GM21381 (cell line): ENCODE measurements around the gene LARP6.
"Not testable (repeated sequence)": the region's sequence is repeated elsewhere in the genome, so short reads cannot be mapped to it uniquely, and the experiment has no call there.

ENCODE experiments used
- ATAC-seq: cut with Tn5 transposase; IDR thresholded peaks from one replicate; pipeline ENCODE4 v1.9.1; 2021; ENCODE audit warnings: mild to moderate bottlenecking, moderate library complexity; ENCODE audit not compliant: unreplicated experiment

Gene LARP6

GRCh38 chr15:70853973-70854665 lies at the start of gene LARP6:
Gene LARP6, minus strand, starts transcription at chr15:70854157. Its CDS starts 69 bp downstream, at chr15:70854088.
- ATAC-seq, result no peak

- no peak for ATAC-seq
These were observed 48.1 kb upstream of the LARP6 start for GRCh38 chr15:70902107-70902506.

GRCh38 chr15:70892912-70893560 lies 39.1 kb upstream of the LARP6 start:
- peak; percentile 11 for ATAC-seq

GRCh38 chr15:70892002-70892911 lies 38.3 kb upstream of the LARP6 start, which contains the start of the genes LRRC49 and THAP10:
Gene LRRC49, plus strand, starts transcription at chr15:70892826. Its CDS starts 69 bp downstream, at chr15:70892895.
Gene THAP10, minus strand, starts transcription at chr15:70892433. Its CDS starts 161 bp downstream, at chr15:70892272.
- ATAC-seq, result peak; percentile 79

- ATAC-seq, result no peak
These were observed 28.4 kb upstream of the LARP6 start for GRCh38 chr15:70882361-70882760.

GRCh38 chr15:70880781-70881180 lies 26.8 kb upstream of the LARP6 start:
- ATAC-seq, result no peak

GRCh38 chr15:70879401-70879800 lies 25.4 kb upstream of the LARP6 start:
- ATAC-seq, result no peak

GRCh38 chr15:70876683-70877082 lies 22.7 kb upstream of the LARP6 start:
- no peak for ATAC-seq

GRCh38 chr15:70876011-70876410 lies 22.1 kb upstream of the LARP6 start:
- no peak for ATAC-seq

- no peak for ATAC-seq
These were observed 21.2 kb upstream of the LARP6 start for GRCh38 chr15:70875001-70875782.

GRCh38 chr15:70873232-70874054 lies 19.5 kb upstream of the LARP6 start:
- ATAC-seq, result no peak

GRCh38 chr15:70871490-70871889 lies 17.5 kb upstream of the LARP6 start:
- ATAC-seq, result not testable (repeated sequence)

- no peak for ATAC-seq
These were observed 16.1 kb upstream of the LARP6 start for GRCh38 chr15:70870051-70870450.

- no peak for ATAC-seq
These were observed 15.4 kb upstream of the LARP6 start for GRCh38 chr15:70869346-70869745.

- no peak for ATAC-seq
These were observed 14.0 kb upstream of the LARP6 start for GRCh38 chr15:70867911-70868467.

GRCh38 chr15:70866982-70867641 lies 13.2 kb upstream of the LARP6 start:
- no peak for ATAC-seq

- no peak for ATAC-seq
These were observed 9.7 kb upstream of the LARP6 start for GRCh38 chr15:70863450-70864218.

GRCh38 chr15:70859998-70860397 lies 6.0 kb upstream of the LARP6 start:
- ATAC-seq, result no peak
